DND-41 (cell line): Measurements from ENCODE around the gene ADCY10.

Source experiments
- ATAC-seq: fragments of 200-7000 bp; cut with Tn5 transposase; 3 replicates; pipeline ENCODE4 v1.9.1; 2021; ENCODE audit warnings: low read depth; ENCODE audit not compliant: insufficient read depth
- DNase-seq: peaks from one replicate; pipeline ENCODE4 v3.0.0-alpha.2; 2020
- H2AFZ ChIP-seq: 2 replicates; pipeline ENCODE4 v1.6.0; 2012; ENCODE audit warnings: low read depth, low read length
- H3K27ac ChIP-seq: 2 replicates; pipeline ENCODE4 v1.5.1; 2012; ENCODE audit warnings: low read length, inconsistent platforms
- H3K27me3 ChIP-seq: fragments of 200-600 bp; sonication (generic); 2 replicates; pipeline ENCODE4 v1.6.0; 2012; ENCODE audit warnings: low read length, mild to moderate bottlenecking, inconsistent platforms; ENCODE audit not compliant: insufficient read depth, poor library complexity
- H3K36me3 ChIP-seq: 2 replicates; pipeline ENCODE4 v1.5.1; 2012; ENCODE audit warnings: low read length, inconsistent platforms; ENCODE audit not compliant: insufficient read depth
- H3K4me1 ChIP-seq: 2 replicates; pipeline ENCODE4 v1.5.1; 2012; ENCODE audit warnings: mild to moderate bottlenecking, low read length; ENCODE audit not compliant: insufficient read depth
- H3K4me2 ChIP-seq: 2 replicates; pipeline ENCODE4 v1.6.0; 2012; ENCODE audit warnings: mild to moderate bottlenecking, moderate library complexity, low read length, inconsistent platforms; ENCODE audit not compliant: insufficient read depth
- H3K4me3 ChIP-seq, 2 experiments: fragments of 200-600 bp in 1 of 2; shearing (Covaris generic) in 1 of 2; 2 replicates each; pipeline ENCODE4 v1.5.1; 2012 to 2016; ENCODE audit warnings: inconsistent platforms in 2 of 2, low read length in 2 of 2, mild to moderate bottlenecking in 2 of 2, low read depth in 1 of 2, moderate library complexity in 1 of 2
- H3K79me2 ChIP-seq: 2 replicates; pipeline ENCODE4 v1.6.0; 2012; ENCODE audit warnings: low read length, inconsistent platforms; ENCODE audit not compliant: insufficient read depth
- H3K9ac ChIP-seq: 2 replicates; pipeline ENCODE4 v1.6.0; 2012; ENCODE audit warnings: low read depth, mild to moderate bottlenecking, inconsistent platforms, low read length, moderate library complexity
- H3K9me3 ChIP-seq: 2 replicates; pipeline ENCODE4 v1.5.1; 2012; ENCODE audit warnings: low read length, moderate library complexity, mild to moderate bottlenecking, inconsistent platforms; ENCODE audit not compliant: insufficient read depth, severe bottlenecking
- H4K20me1 ChIP-seq: 2 replicates; pipeline ENCODE4 v1.6.0; 2012; ENCODE audit warnings: low read length; ENCODE audit not compliant: insufficient read depth
- EZH2 ChIP-seq: IDR thresholded peaks from 3 replicates; pipeline ENCODE4 v1.6.1; 2012; ENCODE audit warnings: borderline replicate concordance, low read depth, mild to moderate bottlenecking, moderate library complexity, low read length, inconsistent platforms; ENCODE audit not compliant: severe bottlenecking
- TF ChIP-seq, protein P1 (sequence below): IDR thresholded peaks from 2 replicates; pipeline ENCODE4 v1.5.1; 2012; ENCODE audit warnings: borderline replicate concordance, low read length, moderate library complexity, mild to moderate bottlenecking; ENCODE audit not compliant: poor library complexity, severe bottlenecking; ENCODE audit errors: extremely low read depth

ADCY10 gene

DNA sequence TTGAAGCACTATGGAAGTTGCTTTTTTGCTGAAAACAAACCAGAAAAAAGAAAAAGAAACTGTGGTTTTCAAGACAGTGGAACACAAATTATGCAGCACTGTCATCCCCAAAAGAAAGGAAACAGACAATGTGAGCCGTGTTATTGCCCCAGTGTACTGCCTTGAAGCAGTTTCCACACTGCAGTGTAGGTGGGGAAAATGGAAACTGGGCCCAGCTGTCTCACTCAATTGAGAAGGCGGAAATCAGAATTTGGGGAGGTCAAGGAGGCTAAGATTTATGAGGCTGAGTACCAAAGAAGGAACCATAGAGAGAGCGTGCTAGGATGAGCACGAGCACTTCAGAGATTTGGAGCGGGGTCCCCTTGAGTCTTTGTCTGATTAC, 136.7 kb downstream of the ADCY10 start:
- ATAC-seq = no peak
- no peaks in the 10 kb centered on the region for H3K27me3 ChIP-seq
- no peak for TF ChIP-seq EZH2
- TF ChIP-seq, protein P1, sequence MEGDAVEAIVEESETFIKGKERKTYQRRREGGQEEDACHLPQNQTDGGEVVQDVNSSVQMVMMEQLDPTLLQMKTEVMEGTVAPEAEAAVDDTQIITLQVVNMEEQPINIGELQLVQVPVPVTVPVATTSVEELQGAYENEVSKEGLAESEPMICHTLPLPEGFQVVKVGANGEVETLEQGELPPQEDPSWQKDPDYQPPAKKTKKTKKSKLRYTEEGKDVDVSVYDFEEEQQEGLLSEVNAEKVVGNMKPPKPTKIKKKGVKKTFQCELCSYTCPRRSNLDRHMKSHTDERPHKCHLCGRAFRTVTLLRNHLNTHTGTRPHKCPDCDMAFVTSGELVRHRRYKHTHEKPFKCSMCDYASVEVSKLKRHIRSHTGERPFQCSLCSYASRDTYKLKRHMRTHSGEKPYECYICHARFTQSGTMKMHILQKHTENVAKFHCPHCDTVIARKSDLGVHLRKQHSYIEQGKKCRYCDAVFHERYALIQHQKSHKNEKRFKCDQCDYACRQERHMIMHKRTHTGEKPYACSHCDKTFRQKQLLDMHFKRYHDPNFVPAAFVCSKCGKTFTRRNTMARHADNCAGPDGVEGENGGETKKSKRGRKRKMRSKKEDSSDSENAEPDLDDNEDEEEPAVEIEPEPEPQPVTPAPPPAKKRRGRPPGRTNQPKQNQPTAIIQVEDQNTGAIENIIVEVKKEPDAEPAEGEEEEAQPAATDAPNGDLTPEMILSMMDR = no peak
- no peak overlapping the region for H2AFZ ChIP-seq
- no peaks in the 10 kb centered on the region for H3K79me2 ChIP-seq
- no peak for DNase-seq
- no peaks in the 10 kb centered on the region for H3K4me1 ChIP-seq
- H3K4me2 ChIP-seq = no peak overlapping the region
- H3K27ac ChIP-seq = no peak overlapping the region
- no peaks in the 10 kb centered on the region for H4K20me1 ChIP-seq
- H3K36me3 ChIP-seq = peaks cover 66% of the 10 kb centered on the region
- no peak overlapping the region for H3K9ac ChIP-seq
- peaks cover 6% of the 10 kb centered on the region for H3K9me3 ChIP-seq
- no peak overlapping the region for H3K4me3 ChIP-seq

DNA sequence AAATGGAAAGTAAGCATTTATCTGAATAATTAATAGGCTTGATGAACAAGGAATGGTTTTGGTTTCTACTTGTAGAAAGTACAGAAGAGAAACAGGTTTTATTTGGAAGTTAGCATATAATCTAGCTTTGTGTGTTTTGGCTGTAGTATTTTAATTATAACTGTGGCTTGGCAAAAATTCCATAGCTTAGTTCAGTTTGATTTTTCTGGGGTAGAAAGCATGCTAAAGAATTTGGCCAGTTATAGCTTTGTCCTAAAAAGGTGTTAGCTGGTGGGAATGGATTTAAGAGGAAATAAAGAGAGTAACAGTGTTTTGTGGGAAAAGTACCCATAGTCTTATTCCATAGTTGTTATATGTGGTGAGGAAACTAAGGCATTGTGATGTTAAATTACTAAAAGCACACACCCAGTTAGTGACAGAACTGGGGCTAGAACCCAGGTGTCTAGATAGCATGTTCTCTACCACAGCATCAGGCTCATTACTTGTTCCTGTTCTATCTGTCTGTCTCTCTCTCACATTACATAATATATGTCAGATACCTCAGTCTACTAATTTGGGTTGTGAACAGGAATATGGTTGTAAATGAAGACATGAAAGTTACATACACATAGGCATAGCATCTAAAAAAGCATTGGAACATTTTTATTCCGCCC, 137.2 kb downstream of the ADCY10 start:
- no peak overlapping the region for H3K9ac ChIP-seq
- peaks cover 72% of the 10 kb centered on the region for H3K36me3 ChIP-seq
- no peak overlapping the region for H3K27ac ChIP-seq
- DNase-seq = no peak
- H2AFZ ChIP-seq = no peak overlapping the region
- no peaks in the 10 kb centered on the region for H3K27me3 ChIP-seq
- peaks cover 6% of the 10 kb centered on the region for H3K9me3 ChIP-seq
- H3K4me1 ChIP-seq = no peaks in the 10 kb centered on the region
- no peaks in the 10 kb centered on the region for H4K20me1 ChIP-seq
- ATAC-seq = no peak
- no peak for TF ChIP-seq EZH2
- TF ChIP-seq, protein P1 = no peak
- no peaks in the 10 kb centered on the region for H3K79me2 ChIP-seq
- H3K4me2 ChIP-seq = no peak overlapping the region
- no peak overlapping the region for H3K4me3 ChIP-seq

DNA sequence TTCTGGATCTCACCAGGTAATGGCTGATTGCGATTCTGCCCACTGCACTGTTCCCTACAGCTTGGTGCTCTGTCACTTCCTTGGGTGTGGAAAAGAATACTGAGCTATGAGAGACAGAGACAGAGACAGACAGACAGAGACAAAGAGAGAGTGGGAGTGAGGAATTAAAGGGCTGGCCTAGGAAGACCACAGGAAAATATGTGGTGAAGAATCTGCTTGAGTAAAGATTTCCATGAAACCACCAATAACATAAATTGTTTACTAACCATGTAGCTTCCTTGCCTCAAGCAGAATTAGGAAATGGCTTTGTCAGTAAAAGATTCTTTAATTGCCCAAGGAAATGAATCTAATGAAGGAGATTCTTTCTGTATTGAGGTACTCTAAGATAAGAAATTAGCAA, 137.8 kb downstream of the ADCY10 start:
- Histone ChIP-seq H3K27me3 (no peaks in the 10 kb centered on the region), H3K4me1 (no peaks in the 10 kb centered on the region), H3K36me3 (peaks cover 74% of the 10 kb centered on the region), H3K4me3 (no peak overlapping the region), H3K27ac (no peak overlapping the region), H3K9me3 (peaks cover 4% of the 10 kb centered on the region), H3K79me2 (no peaks in the 10 kb centered on the region), H3K9ac (no peak overlapping the region), H4K20me1 (no peaks in the 10 kb centered on the region), H2AFZ (no peak overlapping the region), H3K4me2 (no peak overlapping the region)
- TF ChIP-seq, protein P1 = no peak
- TF ChIP-seq EZH2 = no peak
- DNase-seq (no peak), ATAC-seq (no peak)
